SIG-M5 treated with dmso at 0.1 percent for 504 hours (cell line): Measurements from ENCODE around the gene CERT1.
A peak's percentile ranks its signal among the peaks of the same experiment; 100 is the strongest.
"Not testable (repeated sequence)": the region's sequence is repeated elsewhere in the genome, so short reads cannot be mapped to it uniquely, and the experiment has no call there.

Experiments
- DNase-seq: peaks from one replicate; lab custom pipeline; 2025; ENCODE audit not compliant: unreplicated experiment; lab: John Stamatoyannopoulos, UW

CERT1 gene, protein sequence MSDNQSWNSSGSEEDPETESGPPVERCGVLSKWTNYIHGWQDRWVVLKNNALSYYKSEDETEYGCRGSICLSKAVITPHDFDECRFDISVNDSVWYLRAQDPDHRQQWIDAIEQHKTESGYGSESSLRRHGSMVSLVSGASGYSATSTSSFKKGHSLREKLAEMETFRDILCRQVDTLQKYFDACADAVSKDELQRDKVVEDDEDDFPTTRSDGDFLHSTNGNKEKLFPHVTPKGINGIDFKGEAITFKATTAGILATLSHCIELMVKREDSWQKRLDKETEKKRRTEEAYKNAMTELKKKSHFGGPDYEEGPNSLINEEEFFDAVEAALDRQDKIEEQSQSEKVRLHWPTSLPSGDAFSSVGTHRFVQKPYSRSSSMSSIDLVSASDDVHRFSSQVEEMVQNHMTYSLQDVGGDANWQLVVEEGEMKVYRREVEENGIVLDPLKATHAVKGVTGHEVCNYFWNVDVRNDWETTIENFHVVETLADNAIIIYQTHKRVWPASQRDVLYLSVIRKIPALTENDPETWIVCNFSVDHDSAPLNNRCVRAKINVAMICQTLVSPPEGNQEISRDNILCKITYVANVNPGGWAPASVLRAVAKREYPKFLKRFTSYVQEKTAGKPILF

DNA sequence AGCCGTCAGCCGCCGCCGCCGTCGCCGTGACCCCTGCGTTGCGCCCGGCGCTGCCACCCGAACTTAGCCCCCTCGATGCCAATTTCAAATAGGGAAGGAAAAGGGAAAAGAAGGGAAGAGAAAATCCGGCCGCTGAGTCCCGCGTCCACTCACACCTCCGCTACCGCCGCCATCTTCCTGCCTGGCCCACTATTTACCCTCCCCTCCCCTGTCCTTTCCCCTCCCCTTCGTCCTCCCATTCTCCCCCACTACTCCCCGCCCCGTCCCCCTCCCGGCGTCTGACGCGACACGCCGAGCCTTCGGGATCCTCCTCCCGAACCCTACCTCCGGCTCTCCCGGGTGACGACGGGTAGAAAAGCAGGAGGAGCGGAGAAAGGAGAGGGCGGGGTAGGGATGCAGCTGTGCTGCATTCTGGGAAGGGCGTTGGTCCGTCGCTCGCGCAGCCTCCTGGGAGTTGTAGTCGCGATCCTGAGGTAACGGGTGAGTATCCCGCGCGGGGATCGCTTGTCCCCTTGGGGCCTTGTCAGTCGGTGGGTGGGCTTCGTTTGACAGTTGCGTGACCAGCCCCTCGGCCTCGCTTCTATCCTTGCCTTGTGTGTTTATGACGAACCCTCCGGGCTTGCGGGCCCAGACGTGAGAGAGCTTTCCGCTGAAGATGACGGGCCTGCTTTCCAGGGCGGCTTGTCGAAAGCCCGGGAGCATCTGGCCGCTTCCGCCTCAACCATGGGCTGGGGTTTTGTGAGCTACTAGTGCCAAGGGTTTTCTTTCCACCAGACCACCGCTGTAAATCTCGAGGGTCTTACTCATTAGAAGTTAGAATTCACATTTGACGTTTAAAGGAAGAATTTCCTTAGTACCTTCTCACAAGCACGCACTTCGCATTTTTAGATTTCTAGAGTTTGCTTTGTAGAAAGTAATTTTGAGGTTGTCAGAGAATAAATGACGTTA lies at the start of gene CERT1, which contains the start of gene POLK:
CERT1 (minus strand) TSS at position 195 of the 948 bp plus-strand sequence. CDS start 422 bp downstream, outside the sequence.
POLK (plus strand) TSS at position 457 of the 948 bp plus-strand sequence.
- DNase-seq, result peak; percentile 99

DNA sequence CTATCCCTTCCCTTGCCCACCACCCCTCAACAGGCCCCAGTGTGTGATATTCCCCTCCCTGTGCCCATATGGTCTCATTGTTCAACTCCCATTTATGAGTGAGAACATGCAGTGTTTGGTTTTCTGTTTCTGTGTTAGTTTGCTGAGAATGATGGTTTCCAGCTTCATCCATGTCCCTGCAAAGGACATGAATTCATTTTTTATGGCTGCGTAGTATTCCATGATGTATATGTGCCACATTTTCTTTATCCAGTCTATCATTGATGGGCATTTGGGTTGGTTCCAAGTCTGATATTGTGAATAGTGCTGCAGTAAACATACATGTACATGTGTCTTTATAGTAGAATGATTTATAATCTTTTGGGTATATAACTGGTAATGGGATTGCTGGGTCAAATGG lies 49.2 kb upstream of the CERT1 start:
- DNase-seq, result not testable (repeated sequence)

DNA sequence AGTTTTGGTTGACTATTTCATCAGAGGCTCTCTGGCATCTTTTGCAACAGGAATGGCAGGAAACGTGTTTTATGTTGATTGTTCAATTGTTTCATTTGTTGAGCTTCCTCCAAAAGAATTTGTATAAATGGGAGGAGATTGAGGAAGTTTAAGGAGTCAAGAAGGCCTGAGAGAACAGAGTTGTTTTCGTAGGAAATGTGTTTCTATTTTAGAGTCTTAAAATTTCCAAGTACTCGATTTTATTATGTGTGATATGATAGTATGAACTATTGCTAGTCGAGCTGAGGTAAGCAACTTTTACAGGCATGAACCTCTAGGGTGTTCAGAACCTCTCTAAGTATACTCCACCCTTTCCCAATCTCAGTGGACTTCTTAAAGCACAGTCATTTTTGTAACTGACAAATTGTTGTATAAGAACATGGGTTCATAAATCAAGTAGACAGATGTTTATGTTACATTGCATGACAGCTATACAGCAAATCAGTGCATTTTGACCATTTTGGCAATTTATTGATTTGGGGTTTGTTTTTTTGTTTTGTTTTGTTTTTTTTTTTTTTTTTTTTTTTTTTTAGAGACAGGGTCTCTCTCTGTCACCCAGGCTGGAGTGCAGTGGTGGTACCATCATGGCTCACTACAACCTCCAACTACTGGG lies 47.7 kb upstream of the CERT1 start:
- peak; percentile 63 for DNase-seq

DNA sequence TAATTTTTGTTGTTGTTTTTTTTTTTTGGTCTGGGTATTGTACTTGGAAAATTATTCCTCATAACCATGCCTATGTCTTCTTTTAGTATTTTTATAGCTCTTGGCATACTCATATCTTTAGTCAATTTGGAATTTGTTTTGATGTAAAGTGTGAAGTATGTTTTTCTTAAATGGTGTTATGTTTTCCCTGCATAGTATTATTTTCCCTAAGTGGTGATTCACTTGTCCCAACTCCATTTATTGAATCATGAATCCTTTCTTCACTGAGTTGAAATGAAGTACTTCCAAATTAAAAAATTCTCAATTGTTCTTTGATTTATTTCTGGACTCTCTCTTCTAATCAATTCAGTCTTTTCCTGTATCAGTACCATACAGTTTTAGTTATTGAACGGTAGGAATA lies 46.8 kb upstream of the CERT1 start:
- DNase-seq, result no peak

DNA sequence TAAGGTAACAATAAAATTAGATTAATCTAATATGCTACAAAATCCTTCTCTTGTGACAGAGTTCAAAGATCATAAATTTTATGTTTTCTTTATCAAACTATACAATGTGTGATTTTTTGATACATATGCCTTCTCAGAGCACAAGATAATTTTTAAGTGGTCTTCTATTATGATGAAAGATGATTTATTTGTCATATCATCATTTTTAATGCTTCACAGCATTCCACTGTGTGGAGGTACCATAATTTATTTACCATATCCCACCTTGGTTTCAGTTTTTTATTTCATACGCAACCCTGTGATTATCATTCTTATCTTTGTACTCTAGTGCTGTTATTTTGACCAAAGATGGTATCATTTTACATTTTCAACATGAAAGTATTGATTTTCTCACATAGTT lies 41.9 kb upstream of the CERT1 start:
- no peak for DNase-seq

DNA sequence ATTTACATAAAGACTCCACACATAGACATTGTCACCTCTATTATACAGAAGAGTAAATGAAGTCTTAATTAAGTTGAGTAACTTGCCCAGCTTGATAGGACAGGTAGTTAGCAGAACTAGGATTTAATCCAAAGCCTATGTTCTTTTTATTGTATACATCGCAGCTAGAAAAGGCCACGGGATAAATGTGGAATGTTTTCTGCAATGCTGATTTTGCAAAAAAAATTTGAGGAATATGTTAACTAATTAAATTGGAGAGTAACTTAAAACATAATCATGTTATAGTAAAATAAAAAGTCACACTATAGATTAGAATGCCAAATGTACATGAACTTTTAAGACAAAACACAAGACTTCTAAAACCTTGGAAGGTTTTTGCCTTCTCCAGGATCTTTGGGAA lies 41.3 kb upstream of the CERT1 start:
- DNase-seq, result no peak

DNA sequence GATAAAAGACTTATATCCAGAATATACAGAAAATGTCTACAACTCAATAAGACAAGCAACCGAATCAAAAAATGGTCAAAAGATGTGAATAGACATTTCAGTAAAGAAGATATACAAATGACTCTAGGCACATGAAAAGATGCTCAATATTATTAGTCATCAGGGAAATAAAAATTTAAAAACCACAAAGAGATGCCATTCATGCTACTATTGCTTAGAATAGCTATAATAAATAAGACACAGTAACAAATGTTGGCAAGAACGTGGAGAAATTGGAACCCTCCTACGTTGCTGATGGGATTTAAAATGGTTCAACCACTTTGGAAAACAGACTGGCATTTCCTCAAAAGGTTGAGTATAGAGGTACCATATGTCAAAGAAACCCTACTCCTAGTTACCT lies 40.0 kb upstream of the CERT1 start:
- no peak for DNase-seq

DNA sequence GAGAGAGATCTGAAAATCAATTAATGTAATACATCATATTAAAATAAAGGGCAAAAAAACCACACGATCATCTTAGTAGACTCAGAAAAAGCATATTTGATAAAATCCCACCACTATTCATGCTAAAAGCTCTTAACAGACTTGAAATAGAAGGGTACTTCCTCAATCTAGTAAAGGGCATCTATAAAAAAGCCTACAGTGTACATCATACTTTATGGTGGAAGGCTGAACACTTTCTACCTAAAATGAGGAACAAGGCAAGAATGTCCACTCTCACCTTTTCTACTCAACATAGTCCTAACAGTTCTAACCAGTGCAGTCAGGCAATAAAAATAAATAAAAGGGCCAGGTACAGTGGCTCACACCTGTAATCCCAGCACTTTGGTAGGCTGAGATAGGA lies 39.2 kb upstream of the CERT1 start:
- DNase-seq, result no peak

DNA sequence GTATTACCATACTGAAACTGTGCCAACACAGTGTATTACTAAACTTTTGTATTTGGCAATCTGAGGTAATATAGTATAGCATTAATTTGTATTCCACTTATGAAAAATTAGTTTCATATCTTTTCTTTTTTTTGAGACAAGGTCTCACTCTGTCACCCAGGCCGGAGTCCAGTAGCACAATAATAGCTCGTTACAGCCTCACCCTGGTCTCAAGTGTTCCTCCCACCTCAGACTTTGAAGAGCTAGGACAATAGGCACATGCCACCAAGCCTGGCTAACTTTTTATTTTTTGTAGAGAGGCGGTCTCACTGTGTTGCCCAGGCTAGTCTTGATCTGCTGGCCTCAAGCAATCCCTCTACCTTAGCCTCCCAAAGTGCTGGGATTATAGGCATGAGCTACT lies 36.4 kb upstream of the CERT1 start:
- DNase-seq, result no peak

DNA sequence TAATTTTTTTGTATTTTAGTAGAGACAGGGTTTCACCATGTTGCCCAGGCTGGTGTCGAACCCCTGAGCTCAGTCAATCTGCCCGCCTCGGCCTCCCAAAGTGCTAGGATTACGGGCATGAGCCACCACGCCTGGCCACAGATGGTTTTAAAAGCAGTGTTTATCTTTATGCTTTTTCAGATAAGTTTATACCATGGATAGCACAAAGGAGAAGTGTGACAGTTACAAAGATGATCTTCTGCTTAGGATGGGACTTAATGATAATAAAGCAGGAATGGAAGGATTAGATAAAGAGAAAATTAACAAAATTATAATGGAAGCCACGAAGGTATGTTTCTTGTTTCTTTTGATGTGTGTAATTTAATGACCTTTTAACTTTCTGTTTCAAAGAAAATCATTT lies 35.4 kb upstream of the CERT1 start:
- no peak for DNase-seq

DNA sequence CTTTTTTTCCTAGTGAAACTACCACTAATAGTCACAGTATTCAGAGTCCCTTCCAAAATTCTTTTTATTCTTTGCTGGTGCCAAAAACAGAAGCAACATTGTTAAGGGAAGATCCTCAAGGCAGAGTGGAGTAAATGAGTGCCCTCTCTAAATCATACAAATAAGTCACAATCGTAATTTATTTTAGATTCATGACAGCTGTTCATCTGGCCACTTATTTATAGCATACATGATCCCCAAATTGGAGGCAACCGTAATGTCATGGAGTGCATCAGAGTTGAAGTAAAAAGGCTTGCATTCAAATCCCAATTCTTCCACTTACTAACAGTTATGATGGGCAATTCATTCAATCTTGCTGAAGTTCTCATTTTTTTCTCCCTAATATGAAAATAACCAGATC lies 33.7 kb upstream of the CERT1 start:
- no peak for DNase-seq

DNA sequence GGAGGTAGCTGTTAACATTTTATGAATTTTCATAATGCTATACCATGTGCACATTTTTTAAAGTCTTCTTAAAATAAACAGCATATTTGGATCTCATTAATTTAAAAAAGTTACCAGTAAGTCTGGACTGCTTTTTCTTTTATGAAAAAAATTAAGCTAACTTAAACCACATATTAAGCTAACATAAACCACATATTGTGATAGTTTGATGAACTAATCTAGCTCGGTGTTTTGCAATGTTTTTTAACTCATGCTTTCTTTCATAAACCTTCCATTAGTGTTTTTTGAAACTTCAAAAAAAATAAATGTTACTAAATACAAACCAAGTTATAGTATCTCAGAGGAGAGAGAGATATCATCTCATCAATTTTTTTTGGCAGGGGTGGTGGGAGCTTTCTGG lies 26.8 kb upstream of the CERT1 start:
- DNase-seq, result no peak

DNA sequence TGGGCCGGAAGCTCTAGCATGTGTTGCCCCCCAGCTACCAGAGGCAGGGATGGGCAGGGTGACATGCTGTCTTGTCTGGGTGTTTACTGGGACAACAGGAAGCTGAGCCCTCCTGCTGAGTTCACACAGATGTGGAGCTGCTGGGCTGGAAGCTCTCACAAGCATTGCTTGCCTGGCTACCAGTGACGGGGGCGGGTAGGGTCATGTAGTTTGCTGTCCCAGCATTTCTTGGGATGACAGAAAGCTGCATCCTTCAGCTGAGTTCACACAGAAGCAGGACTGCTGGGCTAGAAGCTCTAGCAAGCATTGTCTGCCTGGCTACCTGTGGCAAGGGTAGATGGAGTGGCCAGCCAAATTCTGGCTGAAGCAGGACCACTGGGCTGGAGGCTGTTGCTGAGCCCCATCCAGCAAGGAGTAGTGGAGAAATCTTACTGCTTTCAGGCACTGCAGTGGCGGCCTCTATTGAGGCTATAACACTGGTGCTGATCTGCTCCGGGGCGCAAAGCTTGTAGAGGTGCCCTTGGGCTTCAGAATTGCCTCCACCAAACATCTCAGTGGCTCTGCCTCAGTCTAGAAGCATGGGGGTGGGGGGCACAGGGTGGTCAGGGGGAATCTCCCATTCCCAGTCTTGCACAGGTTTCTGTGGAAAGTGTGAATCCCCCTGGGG lies 25.4 kb upstream of the CERT1 start:
- DNase-seq, result no peak

DNA sequence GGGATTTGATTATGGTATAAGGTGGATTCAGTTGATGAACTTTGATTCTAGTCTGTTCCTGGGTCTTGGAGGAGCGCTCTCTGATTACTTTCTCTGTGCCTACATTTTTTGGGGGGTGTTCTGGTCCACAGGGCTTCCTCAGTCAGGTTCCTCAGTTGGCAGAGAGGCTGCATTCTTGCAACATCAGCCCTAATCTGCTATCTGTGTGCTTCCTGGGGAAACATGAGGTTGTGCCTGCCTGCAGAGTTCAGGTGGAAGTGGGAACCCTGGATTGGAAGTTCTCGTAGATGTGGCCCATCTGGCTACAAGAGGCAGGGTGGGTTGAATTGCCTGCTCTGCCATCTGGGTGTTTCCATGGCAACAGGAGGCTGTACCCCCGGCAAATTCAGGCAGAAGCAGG lies 24.7 kb upstream of the CERT1 start:
- DNase-seq, result no peak

DNA sequence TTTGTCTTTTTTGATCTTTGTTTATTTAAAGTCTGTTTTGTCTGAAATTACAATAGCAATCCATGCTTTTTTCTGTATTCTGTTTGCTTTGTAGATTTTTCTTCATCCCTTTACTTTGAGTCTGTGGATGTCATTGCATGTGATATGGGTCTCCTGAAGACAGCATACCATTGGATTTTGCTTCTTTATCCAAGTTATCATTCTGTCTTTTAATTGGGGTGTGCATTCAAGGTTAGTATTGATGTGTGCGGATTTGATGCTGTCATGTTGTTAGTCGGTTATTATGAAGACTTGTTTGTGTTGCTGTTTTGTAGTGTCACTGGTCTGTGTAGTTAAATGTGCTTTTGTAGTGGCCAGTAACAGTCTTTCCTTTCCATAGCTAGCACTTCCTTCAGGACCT lies 23.3 kb upstream of the CERT1 start:
- DNase-seq, result no peak

DNA sequence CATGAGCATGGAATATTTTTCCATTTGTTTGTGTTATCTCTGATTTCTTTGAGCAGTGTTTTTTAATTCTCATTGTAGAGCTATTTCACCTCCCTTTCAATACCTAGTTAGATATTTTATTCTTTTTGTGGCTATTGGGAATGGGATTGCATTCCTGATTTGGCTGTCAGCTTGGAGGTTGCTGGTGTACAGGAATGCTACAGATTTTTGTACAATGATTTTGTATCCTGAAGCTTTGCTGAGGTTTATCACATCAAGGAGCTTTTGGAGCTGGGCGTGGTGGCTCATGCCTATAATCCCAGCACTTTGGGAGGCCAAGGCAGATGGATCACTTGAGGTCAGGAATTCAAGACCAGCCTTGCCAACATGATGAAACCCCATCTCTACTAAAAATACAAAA lies 22.3 kb upstream of the CERT1 start:
- not testable (repeated sequence) for DNase-seq

DNA sequence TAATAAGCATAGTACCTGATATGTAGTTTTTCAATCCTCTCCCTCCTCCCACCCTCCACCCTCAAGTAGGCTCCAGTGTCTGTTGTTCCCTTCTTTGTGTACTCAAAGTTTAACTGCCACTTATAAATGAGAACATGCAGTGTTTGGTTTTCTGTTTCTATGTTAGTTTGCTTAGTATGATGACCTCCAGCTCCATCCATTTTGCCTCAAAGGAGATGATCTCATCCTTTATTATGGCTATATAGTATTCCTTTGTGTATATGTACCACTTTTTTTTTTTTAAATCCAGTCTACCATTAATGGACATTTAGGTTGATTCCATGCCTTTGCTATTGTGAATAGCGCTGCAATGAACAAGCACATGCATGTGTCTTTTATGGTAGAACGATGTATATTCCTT lies 20.8 kb upstream of the CERT1 start:
- DNase-seq, result no peak

DNA sequence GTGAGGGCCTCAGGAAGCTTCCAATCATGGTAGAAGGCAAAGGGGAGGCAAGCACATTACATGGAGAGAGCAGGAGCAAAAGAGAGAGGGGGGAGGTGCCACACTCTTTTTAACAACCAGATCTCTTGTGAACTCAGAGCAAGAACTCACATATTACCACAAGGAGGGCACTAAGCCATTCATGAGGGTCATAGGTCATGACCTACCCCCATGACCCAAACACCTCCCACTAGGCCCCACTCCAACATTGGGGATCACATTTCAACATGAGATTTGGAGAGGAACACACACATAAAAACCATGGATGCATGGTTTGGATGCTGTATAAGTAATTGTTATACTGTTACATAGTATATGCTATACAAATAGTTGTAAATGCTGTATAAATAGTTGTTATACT lies 17.8 kb upstream of the CERT1 start:
- DNase-seq, result no peak

DNA sequence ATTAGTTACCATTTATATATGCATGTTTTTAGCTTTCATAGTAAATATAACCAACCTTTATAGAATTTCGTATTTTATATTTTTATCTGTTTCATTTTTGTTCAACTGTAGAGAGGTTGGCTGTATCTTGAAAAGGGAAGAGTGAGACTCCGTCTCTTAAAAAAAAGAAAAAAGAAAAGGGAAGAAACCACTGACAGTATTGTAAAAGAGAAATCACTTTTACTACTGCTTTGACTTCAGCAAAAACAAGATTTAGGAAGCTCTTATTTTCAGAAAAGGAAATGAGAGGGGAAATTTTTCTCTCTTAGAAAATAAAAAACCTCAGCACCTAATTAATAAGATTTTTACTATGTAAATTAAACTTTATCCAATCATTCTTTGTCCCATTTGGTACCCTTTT lies 14.6 kb upstream of the CERT1 start:
- DNase-seq, result peak; percentile 21

DNA sequence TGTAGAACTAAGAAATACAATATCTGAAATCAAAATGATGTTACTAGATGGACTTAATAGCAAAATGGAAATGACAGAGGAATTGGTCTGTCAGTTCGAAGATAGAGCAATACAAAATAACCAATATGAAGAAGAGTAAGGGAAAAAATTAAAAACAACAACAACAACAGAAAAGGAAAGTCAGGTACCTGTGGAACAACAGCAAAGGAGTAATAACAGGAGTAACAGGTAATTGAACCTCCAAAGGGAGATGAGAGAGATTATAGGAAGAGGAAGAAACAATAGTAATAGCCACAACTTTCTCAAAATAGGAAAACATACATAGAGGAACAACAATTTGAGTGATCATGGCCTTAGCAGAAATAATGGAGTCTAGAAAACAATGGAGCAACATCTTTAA lies 13.9 kb upstream of the CERT1 start:
- no peak for DNase-seq

DNA sequence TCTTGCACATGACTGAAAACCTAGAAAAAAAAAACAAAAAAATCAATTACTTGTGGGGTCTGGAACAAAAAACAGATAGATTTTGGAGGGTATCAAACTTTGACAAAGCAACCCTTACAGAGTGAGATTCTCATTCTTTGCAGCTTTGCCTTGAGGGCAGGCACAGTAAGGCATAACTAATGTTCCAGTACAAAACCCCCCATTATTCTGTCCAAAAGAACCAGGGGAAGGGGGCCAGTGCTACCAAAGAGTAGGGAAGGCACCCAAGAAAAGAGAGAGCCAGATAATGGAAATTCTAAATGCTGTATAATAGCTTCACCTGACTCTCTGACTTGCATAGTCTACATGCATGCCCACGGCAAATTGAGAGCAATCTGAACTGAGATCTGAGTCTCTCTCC lies 13.2 kb upstream of the CERT1 start:
- DNase-seq, result no peak
